Stimulated activated CD8-positive, alpha-beta memory T cell treated with anti-CD3 and anti-CD28 coated beads, Interleukin-2, amount 100 ng/mL, for 48 hours (primary cell): ENCODE data around the gene CDC42BPA.
"Not testable (repeated sequence)": the region's sequence is repeated elsewhere in the genome, so short reads cannot be mapped to it uniquely, and the experiment has no call there.

ENCODE experiments used
- DNase-seq, 2 donors: peaks; one replicate each; pipeline ENCODE4 v3.0.0-alpha.2; 2020; ENCODE audit warnings: low read depth in 2 of 2

The CDC42BPA gene

DNA sequence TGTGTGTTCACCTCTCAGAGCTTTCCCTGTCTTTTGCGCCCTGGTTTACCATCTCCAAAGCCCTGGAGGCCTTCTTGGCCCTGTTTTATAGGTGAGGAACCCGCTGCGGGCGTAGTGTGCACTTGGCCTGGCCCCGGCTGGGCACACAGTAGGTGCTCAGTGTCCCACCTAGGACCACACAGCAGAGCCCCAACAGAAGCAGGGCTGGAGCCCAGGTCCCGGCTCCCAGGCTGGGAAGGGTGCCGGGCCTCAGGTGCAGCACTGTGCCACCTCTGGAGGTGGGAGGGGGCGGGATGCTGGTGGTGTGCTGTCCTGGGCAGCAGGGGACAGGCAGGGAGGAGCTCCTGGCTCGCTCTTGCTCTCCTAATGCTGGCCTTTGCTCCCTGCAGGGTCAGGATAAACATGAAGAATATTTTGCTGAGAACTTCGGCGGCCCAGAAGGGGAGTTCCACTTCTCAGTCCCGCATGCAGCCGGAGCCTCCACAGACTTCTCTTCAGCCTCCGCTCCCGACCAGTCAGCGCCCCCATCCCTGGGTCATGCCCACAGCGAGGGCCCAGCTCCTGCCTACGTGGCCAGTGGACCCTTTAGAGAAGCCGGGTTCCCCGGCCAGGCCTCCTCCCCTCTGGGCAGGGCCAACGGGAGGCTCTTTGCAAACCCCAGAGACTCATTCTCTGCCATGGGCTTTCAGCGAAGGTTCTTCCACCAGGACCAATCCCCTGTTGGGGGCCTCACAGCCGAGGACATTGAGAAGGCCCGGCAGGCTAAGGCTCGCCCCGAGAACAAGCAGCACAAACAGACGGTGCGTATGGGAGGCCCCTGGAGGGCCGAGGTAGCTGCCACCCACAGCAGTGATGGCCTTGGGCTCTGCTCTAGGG is 353.4 kb downstream of the CDC42BPA start:
- no peak for DNase-seq

GRCh38 chr1:226964068-226964425 is 354.2 kb downstream of the CDC42BPA start:
- no peak for DNase-seq

DNA sequence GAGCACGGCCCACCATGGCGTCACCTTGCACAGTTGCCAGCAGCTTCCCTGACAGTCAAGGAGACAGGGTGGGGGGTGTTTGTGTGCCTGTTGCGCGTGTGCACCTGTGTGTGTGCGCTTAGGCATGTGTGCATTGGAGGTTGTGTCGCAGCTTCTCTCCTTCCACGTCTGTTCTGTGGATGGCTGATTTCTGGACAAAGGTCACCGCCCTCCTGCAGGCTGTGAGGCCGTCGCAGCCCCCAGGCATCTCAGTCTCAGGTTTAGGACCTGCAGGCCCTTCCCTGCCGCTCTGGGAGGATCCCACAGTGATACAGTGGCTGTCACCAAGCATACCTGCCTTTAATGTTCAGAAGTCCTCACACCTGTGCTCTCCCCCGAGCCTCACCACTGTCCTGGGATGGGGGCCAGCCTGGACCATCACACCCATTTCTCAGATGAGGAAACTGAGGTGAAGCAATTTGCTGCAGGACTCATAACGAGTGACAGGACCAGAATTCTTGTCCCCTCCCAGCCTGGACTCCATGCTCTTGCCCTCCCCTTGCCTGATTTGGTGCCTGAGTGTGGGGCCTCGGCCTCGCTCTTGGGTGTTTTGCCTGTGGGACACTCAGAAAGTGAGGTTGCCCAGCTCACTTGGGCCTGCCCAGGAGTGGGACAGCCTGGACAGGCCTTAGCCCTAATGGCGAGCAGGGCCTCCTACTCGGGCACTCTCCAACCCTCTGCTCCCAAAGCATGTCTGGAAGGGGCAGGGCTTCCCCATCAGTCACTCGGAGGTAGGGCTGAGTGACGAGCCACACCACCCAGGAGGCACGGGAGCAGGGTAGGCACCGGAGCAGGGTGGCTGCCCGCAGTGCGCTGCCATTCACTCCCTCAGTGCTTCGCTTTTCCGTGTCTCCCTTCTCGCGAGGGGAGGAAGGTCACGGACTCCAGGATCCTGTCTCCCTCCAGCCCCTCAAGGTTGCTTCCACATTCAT is 355.6 kb downstream of the CDC42BPA start:
- DNase-seq = no peak

GRCh38 chr1:226960944-226961765 is 357.1 kb downstream of the CDC42BPA start:
- DNase-seq = peak in 1 of 2 donors; percentile 5

GRCh38 chr1:226960256-226960655 is 358.0 kb downstream of the CDC42BPA start:
- DNase-seq = no peak

DNA sequence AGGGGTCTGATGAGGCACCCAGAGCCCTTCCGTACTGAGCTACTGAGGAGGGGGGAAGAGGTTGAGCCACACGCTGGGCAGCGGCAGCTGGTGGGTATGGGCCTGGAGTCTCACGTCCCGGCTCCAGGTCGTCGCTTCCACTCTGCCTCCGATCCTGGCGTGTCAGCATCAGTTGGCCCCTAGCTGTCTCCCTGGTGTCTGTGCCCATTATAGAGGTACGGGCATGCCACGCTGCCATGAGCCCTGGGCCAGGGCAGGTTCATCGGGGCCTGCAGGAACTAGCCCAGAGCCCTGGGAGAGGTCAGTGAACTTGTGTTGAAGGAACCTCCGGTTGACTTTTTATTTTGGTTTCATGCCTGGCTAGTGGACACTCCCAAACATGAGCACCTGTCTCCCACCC is 360.0 kb downstream of the CDC42BPA start:
- no peak for DNase-seq

- DNase-seq = no peak
Measured at GRCh38 chr1:226957714-226958113, 360.6 kb downstream of the CDC42BPA start.

- no peak for DNase-seq
Measured at GRCh38 chr1:226956942-226957713, 361.2 kb downstream of the CDC42BPA start.

GRCh38 chr1:226955857-226956256 is 362.4 kb downstream of the CDC42BPA start:
- DNase-seq = not testable (repeated sequence)

GRCh38 chr1:226954777-226955176 is 363.5 kb downstream of the CDC42BPA start:
- no peak for DNase-seq

DNA sequence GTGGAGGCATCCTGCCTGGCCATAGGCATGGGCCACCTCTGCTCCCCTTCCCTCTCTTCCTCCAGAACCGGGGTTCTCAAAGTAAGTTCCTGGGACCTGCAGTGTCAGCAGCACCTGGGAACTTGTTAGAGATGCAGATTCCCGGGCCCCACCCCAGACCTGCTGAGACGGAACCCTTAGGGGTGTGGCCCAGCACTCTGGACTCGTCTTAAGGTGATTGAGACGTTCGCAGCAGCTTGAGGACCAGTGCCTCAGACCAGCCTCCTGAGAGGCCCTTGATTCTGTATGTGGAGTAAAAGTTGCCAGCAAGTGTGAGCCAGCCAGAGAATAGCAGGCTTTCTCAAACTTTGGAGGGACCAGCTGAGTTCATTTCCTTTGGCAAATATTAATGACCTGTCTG is 364.0 kb downstream of the CDC42BPA start:
- no peak for DNase-seq

DNA sequence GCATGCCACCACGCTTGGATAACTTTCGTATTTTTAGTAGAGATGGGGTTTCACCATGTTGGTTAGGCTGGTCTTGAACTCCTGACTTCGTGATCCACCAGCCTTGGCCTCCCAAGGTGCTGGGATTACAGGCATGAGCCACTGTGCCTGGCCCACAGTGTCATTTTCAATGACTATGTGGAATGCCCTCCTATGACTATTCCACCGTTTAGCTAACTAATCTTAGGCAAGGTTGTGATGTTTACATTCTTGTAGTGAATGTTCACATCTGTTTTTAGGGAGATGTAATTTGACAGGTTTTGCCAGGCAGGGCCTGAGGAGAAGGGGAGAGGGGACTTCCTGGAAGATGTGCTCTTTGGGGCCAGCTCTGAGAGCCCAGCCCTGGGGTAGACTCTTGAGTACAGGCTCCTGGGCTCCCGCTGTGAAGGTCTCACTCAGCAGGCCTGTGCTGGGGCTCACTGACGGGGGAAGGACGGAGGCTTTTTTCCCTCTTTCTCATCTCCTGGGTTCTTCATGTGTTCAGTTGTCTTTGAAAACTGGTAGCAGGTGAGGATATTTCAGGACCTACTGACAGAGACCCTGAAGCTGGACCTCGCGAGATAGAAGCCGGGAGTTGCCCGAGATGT is 365.0 kb downstream of the CDC42BPA start:
- no peak for DNase-seq

DNA sequence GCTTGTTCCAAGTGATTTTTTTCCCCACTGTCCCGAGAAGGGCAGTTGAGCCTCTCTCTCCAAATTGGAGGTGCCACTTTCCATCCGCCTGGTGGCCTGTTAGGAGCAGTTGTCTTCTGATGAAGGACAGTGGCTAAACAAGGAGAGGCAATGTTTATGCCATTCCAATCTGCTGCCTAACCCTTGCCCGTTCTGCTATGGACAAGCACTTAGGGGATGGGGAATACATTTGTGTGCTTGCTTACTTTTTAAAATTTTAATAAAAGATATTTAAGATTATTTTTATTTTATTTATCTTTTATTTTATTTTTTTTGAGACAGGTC is 366.2 kb downstream of the CDC42BPA start:
- DNase-seq = no peak

DNA sequence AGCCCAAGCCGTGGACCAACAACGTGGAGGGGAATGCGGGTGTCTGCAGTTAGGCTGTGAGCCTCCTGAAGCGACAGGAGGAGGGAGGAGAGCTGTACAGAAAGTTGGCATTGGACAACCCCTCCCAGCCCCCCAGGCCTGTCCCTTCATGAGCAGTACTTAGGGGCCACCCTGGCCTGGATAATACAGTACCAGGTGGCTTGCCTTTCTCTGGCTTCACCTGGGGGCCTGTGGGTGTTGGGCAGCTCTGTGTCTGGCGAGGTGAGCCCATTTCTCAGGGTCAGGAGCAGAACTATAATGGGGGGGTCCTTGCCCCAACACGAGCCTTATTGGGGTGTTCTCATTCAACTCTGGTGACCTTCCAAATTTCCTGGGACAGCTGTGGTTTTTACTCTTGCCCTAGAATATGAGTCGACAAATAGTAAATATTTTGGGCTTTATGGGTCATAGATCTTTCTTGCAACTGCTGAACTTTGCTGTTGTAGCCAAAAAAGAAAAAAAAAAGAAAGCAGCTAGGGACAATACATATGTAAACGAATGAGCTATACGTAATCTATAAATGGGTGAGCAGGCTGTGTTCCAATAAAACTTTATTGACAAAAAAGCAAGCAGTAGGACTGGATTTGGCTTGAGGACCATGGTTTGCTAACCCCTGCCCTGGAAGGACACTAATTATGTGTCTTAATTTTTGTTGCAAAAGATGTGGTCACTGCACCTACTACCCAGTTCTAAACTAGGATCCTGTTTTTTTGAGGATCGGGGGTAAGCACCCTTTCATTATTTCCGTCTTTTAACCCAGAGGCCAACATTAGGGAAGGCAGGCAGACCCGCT is 366.8 kb downstream of the CDC42BPA start:
- no peak for DNase-seq

- no peak for DNase-seq
Measured at GRCh38 chr1:226950871-226951270, 367.4 kb downstream of the CDC42BPA start.

GRCh38 chr1:226950316-226950715 is 368.0 kb downstream of the CDC42BPA start:
- no peak for DNase-seq

DNA sequence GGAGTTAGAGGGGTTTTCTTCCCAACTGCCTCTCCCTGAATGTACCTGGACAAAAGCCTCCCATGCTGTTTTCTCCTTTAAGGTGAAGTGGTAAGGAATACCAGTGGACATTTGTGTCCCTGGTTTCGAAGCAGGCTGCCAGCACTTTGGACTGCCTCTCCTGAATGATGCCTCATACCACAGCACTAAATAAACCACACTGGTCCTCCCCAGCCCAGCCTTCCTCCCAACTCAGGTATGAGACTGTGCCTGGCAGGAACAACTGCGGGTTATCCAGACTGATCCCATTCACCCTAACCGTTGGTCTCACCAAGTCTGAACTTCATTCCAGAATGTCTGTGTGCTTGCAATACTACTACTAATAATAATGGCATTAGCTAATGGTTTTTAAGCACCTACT is 368.9 kb downstream of the CDC42BPA start:
- DNase-seq = no peak

DNA sequence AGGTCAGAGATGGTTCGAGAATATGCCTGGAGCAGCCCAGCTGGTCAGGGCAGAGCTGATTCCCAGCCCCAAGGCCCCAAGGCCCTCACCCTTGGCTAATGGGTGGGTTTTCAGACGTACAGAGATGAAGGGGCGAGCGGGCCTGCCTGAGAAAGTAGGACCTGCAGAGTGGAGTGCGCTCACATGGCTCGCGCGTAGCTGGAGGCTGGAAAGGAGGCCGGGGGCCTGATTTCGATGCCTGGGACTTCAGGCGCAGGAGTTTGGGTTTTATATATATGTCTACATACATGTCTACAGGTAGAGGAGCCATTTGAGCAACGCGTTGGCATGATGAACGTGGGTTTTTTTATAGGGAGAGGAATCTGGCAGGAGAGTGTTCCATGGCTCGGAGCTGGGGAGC is 369.3 kb downstream of the CDC42BPA start:
- DNase-seq = no peak

DNA sequence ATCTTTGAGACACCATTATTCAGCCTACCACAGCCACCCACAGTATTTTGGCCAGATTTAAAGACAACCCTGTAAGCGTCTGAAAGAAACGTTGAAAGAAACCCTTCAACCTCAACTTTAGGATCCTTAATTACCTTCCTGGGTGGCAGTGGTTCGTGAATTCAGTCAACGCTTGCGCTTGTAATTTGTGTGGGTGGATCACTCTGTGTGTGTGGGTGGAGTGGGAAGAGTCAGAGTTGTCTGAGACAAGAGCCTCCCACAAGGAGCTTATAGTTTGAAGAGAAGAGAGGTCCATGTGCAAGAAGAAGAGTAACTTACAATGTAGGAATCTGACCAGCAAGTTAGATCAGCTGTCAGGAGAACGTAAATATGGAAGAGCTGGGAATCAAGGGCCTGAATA is 369.8 kb downstream of the CDC42BPA start:
- DNase-seq = no peak

DNA sequence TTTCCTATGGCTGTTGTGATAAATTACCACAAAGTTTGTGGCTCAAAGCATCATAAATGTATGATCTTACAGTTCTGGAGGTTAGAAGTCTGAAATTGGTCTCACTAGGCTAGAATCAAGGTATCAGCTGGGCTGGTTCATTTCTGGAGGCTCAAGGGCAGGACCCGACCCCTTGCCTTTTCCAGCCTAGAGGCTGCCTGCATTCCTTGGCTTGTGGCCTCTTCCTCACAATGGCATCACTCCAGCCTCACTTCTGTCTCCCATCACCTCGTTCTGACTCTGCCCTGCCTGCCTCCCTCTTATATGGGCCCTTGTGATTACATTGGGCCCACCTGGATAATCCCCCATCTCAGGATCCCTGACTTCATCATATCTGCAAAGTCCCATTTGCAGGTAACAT is 370.2 kb downstream of the CDC42BPA start:
- DNase-seq = no peak
